Measurements from ENCODE around the gene ITIH5. TPM values are rescaled to one million over a fixed set of nuclear protein-coding genes. Genes with fewer than 3 reads are reported as not detected.

Gene ITIH5
- total RNA-seq, 2 experiments from 2014 or later, result not detected

- no peaks in the 10 kb centered on the region for H3K9me3 ChIP-seq (ENCODE audit: control insufficient read depth in 1 of 2, insufficient read depth in 1 of 2, low read length in 2 of 2)
- no peaks in the 10 kb centered on the region for H3K4me1 Mint-ChIP-seq (ENCODE audit: low read depth)
- DNase-seq, result no peak
- no peak overlapping the region for H3K4me3 ChIP-seq (ENCODE audit: low read length)
- H3K36me3 ChIP-seq (ENCODE audit: insufficient read depth, low read length), result no peaks in the 10 kb centered on the region
- H3K27ac Mint-ChIP-seq, result no peak overlapping the region
- no peak for ATAC-seq (ENCODE audit: poor library complexity)
- H3K36me3 Mint-ChIP-seq (ENCODE audit: low read depth), result no peaks in the 10 kb centered on the region
- TF ChIP-seq CTCF (IDR thresholded peaks at IDR 0.05), result no peak
- H3K9me3 Mint-ChIP-seq, result no peaks in the 10 kb centered on the region
- H3K27me3 ChIP-seq (ENCODE audit: control insufficient read depth in 1 of 2, insufficient read depth in 2 of 2, low read length in 2 of 2), result peaks cover 0 to 2% of the 10 kb centered on the region in 2 experiments
- intact Hi-C loops (cut with DNase I, micrococcal nuclease), result no loop called here
- POLR2A ChIA-PET, result no interaction called here
- peaks cover 7% of the 10 kb centered on the region for H3K27me3 Mint-ChIP-seq
- H3K4me1 ChIP-seq (ENCODE audit: insufficient read depth, low read length), result no peaks in the 10 kb centered on the region
- H3K4me3 Mint-ChIP-seq, result no peak overlapping the region
- H3K27ac ChIP-seq (ENCODE audit: low read depth in 1 of 2, low read length in 2 of 2), result no peak overlapping the region
- CTCF ChIA-PET, result no interaction called here
Observed at GRCh38 chr10:7559386-7559785, 107.4 kb downstream of the ITIH5 start.

DNA sequence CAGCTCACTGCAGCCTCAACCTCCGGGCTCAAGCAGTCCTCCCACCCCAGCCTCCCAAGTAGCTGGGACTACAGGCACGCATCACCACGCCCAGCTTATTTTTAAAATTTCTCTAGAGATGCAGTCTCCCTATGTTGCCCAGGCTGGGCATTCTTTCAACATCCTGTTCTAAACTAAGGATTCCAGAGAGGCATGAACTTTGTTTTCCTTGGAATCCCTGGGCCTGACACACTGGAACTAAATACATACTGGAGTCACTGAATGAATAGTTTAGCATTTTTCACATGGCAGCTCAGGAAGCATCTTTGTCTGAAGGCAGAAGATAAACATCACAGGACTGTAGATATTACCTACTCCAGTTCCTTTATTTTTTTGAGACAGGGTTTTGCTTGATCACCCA lies 108.7 kb downstream of the ITIH5 start:
- Mint-ChIP-seq H3K27ac (no peak overlapping the region), H3K4me3 (no peak overlapping the region), H3K27me3 (peaks cover 7% of the 10 kb centered on the region), H3K4me1 (ENCODE audit: low read depth) (no peaks in the 10 kb centered on the region), H3K36me3 (ENCODE audit: low read depth) (no peaks in the 10 kb centered on the region), H3K9me3 (no peaks in the 10 kb centered on the region)
- DNase-seq (no peak), ATAC-seq (ENCODE audit: poor library complexity) (no peak)
- no peaks in the 10 kb centered on the region for H3K36me3 ChIP-seq (ENCODE audit: insufficient read depth, low read length)
- ChIA-PET CTCF (no interaction called here), POLR2A (no interaction called here)
- H3K9me3 ChIP-seq (ENCODE audit: control insufficient read depth in 1 of 2, insufficient read depth in 1 of 2, low read length in 2 of 2), result no peaks in the 10 kb centered on the region
- intact Hi-C loops (cut with DNase I, micrococcal nuclease), result no loop called here
- no peak overlapping the region for H3K27ac ChIP-seq (ENCODE audit: low read depth in 1 of 2, low read length in 2 of 2)
- H3K4me3 ChIP-seq (ENCODE audit: low read length), result no peak overlapping the region
- TF ChIP-seq CTCF (IDR thresholded peaks at IDR 0.05), result no peak
- no peaks in the 10 kb centered on the region for H3K4me1 ChIP-seq (ENCODE audit: insufficient read depth, low read length)
- peaks cover 0 to 2% of the 10 kb centered on the region in 2 experiments for H3K27me3 ChIP-seq (ENCODE audit: control insufficient read depth in 1 of 2, insufficient read depth in 2 of 2, low read length in 2 of 2)

GRCh38 chr10:7553531-7553930 lies 113.2 kb downstream of the ITIH5 start:
- Histone ChIP-seq H3K9me3 (ENCODE audit: control insufficient read depth in 1 of 2, insufficient read depth in 1 of 2, low read length in 2 of 2) (no peaks in the 10 kb centered on the region), H3K27ac (ENCODE audit: low read depth in 1 of 2, low read length in 2 of 2) (no peak overlapping the region), H3K27me3 (ENCODE audit: control insufficient read depth in 1 of 2, insufficient read depth in 2 of 2, low read length in 2 of 2) (peaks cover 0 to 2% of the 10 kb centered on the region in 2 experiments), H3K4me3 (ENCODE audit: low read length) (no peak overlapping the region), H3K36me3 (ENCODE audit: insufficient read depth, low read length) (no peaks in the 10 kb centered on the region), H3K4me1 (ENCODE audit: insufficient read depth, low read length) (no peaks in the 10 kb centered on the region)
- TF ChIP-seq CTCF (IDR thresholded peaks at IDR 0.05), result no peak
- no peaks in the 10 kb centered on the region for H3K27me3 Mint-ChIP-seq
- DNase-seq (no peak), ATAC-seq (ENCODE audit: poor library complexity) (no peak)
- no peaks in the 10 kb centered on the region for H3K4me1 Mint-ChIP-seq (ENCODE audit: low read depth)
- no peak overlapping the region for H3K4me3 Mint-ChIP-seq
- intact Hi-C loops (cut with DNase I, micrococcal nuclease), result no loop called here
- no peaks in the 10 kb centered on the region for H3K36me3 Mint-ChIP-seq (ENCODE audit: low read depth)
- ChIA-PET POLR2A (no interaction called here), CTCF (no interaction called here)
- H3K27ac Mint-ChIP-seq, result no peak overlapping the region
- H3K9me3 Mint-ChIP-seq, result no peaks in the 10 kb centered on the region

All from CD4-positive, alpha-beta T cell (primary cell).